CD14-positive monocyte (primary cell): ENCODE data around the gene MRTFA. TPM values are rescaled to one million over a fixed set of nuclear protein-coding genes. Genes with fewer than 3 reads are reported as not detected.
A peak's percentile ranks its signal among the peaks of the same experiment; 100 is the strongest.

Experiments
- DNase-seq, 3 donors: peaks; one replicate each; pipeline ENCODE4 v3.0.0-alpha.2; 2011 to 2022
- H2AFZ ChIP-seq: 2 replicates; pipeline ENCODE4 v1.6.0; 2012; ENCODE audit warnings: mild to moderate bottlenecking, low read depth, low read length, inconsistent platforms; ENCODE audit not compliant: insufficient read depth, poor library complexity, severe bottlenecking
- H3K27ac ChIP-seq, 2 donors: 1 replicate in 1 of 2; 2 replicates in 1 of 2; pipeline ENCODE4 v1.5.1; 2012 to 2013; ENCODE audit warnings: low read length in 2 of 2, control low read depth in 1 of 2, inconsistent platforms in 1 of 2, low read depth in 1 of 2, mild to moderate bottlenecking in 1 of 2
- H3K27me3 ChIP-seq, 2 donors: one replicate each; pipeline versions ENCODE4 v1.6.0 to v1.6.1; 2011 to 2013; ENCODE audit warnings: low read length in 2 of 2; ENCODE audit not compliant: control insufficient read depth in 2 of 2, insufficient read depth in 2 of 2
- H3K36me3 ChIP-seq, 2 donors: replicated peaks in 1 of 2; 1 replicate in 1 of 2; 2 replicates in 1 of 2; pipeline versions ENCODE4 v1.5.1 to v1.6.1; 2012 to 2013; ENCODE audit warnings: low read length in 2 of 2, control low read depth in 1 of 2, inconsistent platforms in 1 of 2, mild to moderate bottlenecking in 1 of 2; ENCODE audit not compliant: insufficient read depth in 2 of 2, control insufficient read depth in 1 of 2
- H3K4me1 ChIP-seq, 2 donors: 1 replicate in 1 of 2; 2 replicates in 1 of 2; pipeline versions ENCODE4 v1.5.1 to v1.6.1; 2012 to 2013; ENCODE audit warnings: low read length in 2 of 2, control low read depth in 1 of 2, inconsistent platforms in 1 of 2, mild to moderate bottlenecking in 1 of 2, moderate library complexity in 1 of 2; ENCODE audit not compliant: insufficient read depth in 2 of 2, control insufficient read depth in 1 of 2
- H3K4me2 ChIP-seq: replicated peaks from 2 replicates; pipeline ENCODE3; 2012; ENCODE audit warnings: low read length, moderate library complexity, mild to moderate bottlenecking; ENCODE audit not compliant: poor library complexity, severe bottlenecking; ENCODE audit errors: extremely low read depth
- H3K4me3 ChIP-seq, 3 experiments: fragments of 200-600 bp in 1 of 3; sonication (generic) in 1 of 3; replicated peaks in 1 of 3; 1 replicate in 2 of 3; 2 replicates in 1 of 3; pipeline ENCODE4 v1.5.1; 2011 to 2013; ENCODE audit warnings: low read length in 3 of 3, mild to moderate bottlenecking in 3 of 3, control low read depth in 2 of 3, low read depth in 2 of 3, inconsistent platforms in 1 of 3, moderate library complexity in 1 of 3
- H3K79me2 ChIP-seq: 2 replicates; pipeline ENCODE4 v1.6.0; 2012; ENCODE audit warnings: mild to moderate bottlenecking, control low read depth, inconsistent platforms, low read length, moderate library complexity; ENCODE audit not compliant: insufficient read depth
- H3K9ac ChIP-seq: 2 replicates; pipeline ENCODE4 v1.6.0; 2017; ENCODE audit warnings: low read length, mild to moderate bottlenecking; ENCODE audit not compliant: insufficient read depth, poor library complexity, severe bottlenecking
- H3K9me3 ChIP-seq, 2 donors: replicated peaks in 1 of 2; 1 replicate in 1 of 2; 2 replicates in 1 of 2; pipeline versions ENCODE4 v1.5.1 to v1.6.1; 2012 to 2013; ENCODE audit warnings: low read length in 2 of 2, control low read depth in 1 of 2; ENCODE audit not compliant: control insufficient read depth in 1 of 2, insufficient read depth in 1 of 2
- H4K20me1 ChIP-seq: 2 replicates; pipeline ENCODE4 v1.6.0; 2012; ENCODE audit warnings: mild to moderate bottlenecking, low read length, control low read depth, moderate library complexity; ENCODE audit not compliant: insufficient read depth
- H3K27ac Mint-ChIP-seq, 7 donors: one replicate each; pipeline ENCODE4 v1.8.0; 2020; ENCODE audit warnings: mild to moderate bottlenecking in 7 of 7, mixed read lengths in 7 of 7, moderate library complexity in 6 of 7, inconsistent platforms in 2 of 7
- H3K27me3 Mint-ChIP-seq, 3 donors: one replicate each; pipeline ENCODE4 v1.8.0; 2021 to 2022; ENCODE audit warnings: low read depth in 3 of 3, mild to moderate bottlenecking in 3 of 3, mixed read lengths in 3 of 3, moderate library complexity in 3 of 3, inconsistent platforms in 1 of 3
- H3K36me3 Mint-ChIP-seq, 2 donors: one replicate each; pipeline ENCODE4 v1.8.0; 2020; ENCODE audit warnings: mixed read lengths in 2 of 2, inconsistent platforms in 1 of 2, mild to moderate bottlenecking in 1 of 2
- H3K4me1 Mint-ChIP-seq: one replicate; pipeline ENCODE4 v1.8.0; 2020; ENCODE audit warnings: mild to moderate bottlenecking, mixed read lengths
- H3K4me3 Mint-ChIP-seq, 2 donors: one replicate each; pipeline ENCODE4 v1.8.0; 2020; ENCODE audit warnings: mild to moderate bottlenecking in 2 of 2, mixed read lengths in 2 of 2, moderate library complexity in 1 of 2
- H3K9me3 Mint-ChIP-seq, 7 donors: one replicate each; pipeline ENCODE4 v1.8.0; 2020 to 2022; ENCODE audit warnings: mixed read lengths in 7 of 7, mild to moderate bottlenecking in 6 of 7, moderate library complexity in 6 of 7, inconsistent platforms in 2 of 7
- CTCF ChIP-seq: fragments of 200-600 bp; IDR thresholded peaks from one replicate; pipeline ENCODE4 v1.8.0; 2022; ENCODE audit warnings: antibody characterized with exemption, mild to moderate bottlenecking
- WGBS: methylation state at CpG from one replicate; pipeline ENCODE4 v1.1.5; 2013; ENCODE audit warnings: missing lambda C conversion rate; ENCODE audit not compliant: insufficient coverage; 5-methylcytosine and 5-hydroxymethylcytosine counted together
- intact Hi-C, 2 donors: fragments of 100-400 bp; cut with micrococcal nuclease; formaldehyde crosslinking; loops; one replicate each; pipeline versions ENCODE4 v1.15.0 to v1.15.1; 2023
- polyA plus RNA-seq, 3 donors: library from polyadenylated mRNA; depleted of rRNA in 1 of 3; unstranded in 2 of 3; stranded (reverse) in 1 of 3; fragments of 300-500 nt in 2 of 3; fragments of >200 nt in 1 of 3; fragmentation: Illumina TruSeq in 2 of 3; gene quantifications; 1 replicate in 2 of 3; 2 replicates in 1 of 3; pipeline ENCODE4 v1.2.3, GENCODE V29; 2012 to 2021

MRTFA gene
- polyA plus RNA-seq, 3 donors = 14.1 to 33.8 (median 18.9) TPM

GRCh38 chr22:40414838-40415505 is 221.5 kb downstream of the MRTFA start:
- peak overlapping the region; percentile 63 to 73 for H3K4me3 Mint-ChIP-seq
- Histone ChIP-seq H3K9ac (no peak overlapping the region), H3K36me3 (peaks cover 73 to 82% of the 10 kb centered on the region in 2 donors), H3K27ac (peak overlapping the region; percentile 49 to 77), H3K4me1 (peaks cover 49 to 69% of the 10 kb centered on the region in 2 donors), H4K20me1 (peaks cover 99% of the 10 kb centered on the region), H3K9me3 (no peaks in the 10 kb centered on the region), H3K4me3 (peak overlapping the region in 1 of 3 experiments; percentile 13), H3K27me3 (no peaks in the 10 kb centered on the region), H3K4me2 (peak overlapping the region; percentile 44), H3K79me2 (peaks cover 81% of the 10 kb centered on the region), H2AFZ (no peak overlapping the region)
- peak overlapping the region; percentile 90 to 96 (median 94) for H3K27ac Mint-ChIP-seq
- 92% methylated on average over 10 of the region's 10 CpGs for WGBS
- no peak for DNase-seq
- TF ChIP-seq CTCF = no peak
- H3K9me3 Mint-ChIP-seq = no peaks in the 10 kb centered on the region
- no peaks in the 10 kb centered on the region for H3K27me3 Mint-ChIP-seq
- intact Hi-C loops = no loop called here
- H3K4me1 Mint-ChIP-seq = peaks cover 51% of the 10 kb centered on the region
- peaks cover 61 to 83% of the 10 kb centered on the region in 2 donors for H3K36me3 Mint-ChIP-seq

GRCh38 chr22:40414311-40414710 is 222.2 kb downstream of the MRTFA start:
- Histone ChIP-seq H3K4me2 (no peak overlapping the region), H2AFZ (no peak overlapping the region), H3K9me3 (no peaks in the 10 kb centered on the region), H3K36me3 (peaks cover 73 to 82% of the 10 kb centered on the region in 2 donors), H3K27ac (peak overlapping the region; percentile 49 to 77), H3K27me3 (no peaks in the 10 kb centered on the region), H3K4me1 (peaks cover 49 to 69% of the 10 kb centered on the region in 2 donors), H3K9ac (no peak overlapping the region), H3K79me2 (peaks cover 80% of the 10 kb centered on the region), H4K20me1 (peaks cover 99% of the 10 kb centered on the region), H3K4me3 (no peak overlapping the region)
- Mint-ChIP-seq H3K9me3 (no peaks in the 10 kb centered on the region), H3K36me3 (peaks cover 58 to 83% of the 10 kb centered on the region in 2 donors), H3K4me3 (no peak overlapping the region), H3K27ac (peak overlapping the region; percentile 9 to 94 (median 82)), H3K27me3 (no peaks in the 10 kb centered on the region), H3K4me1 (peaks cover 51% of the 10 kb centered on the region)
- DNase-seq = no peak
- no peak for TF ChIP-seq CTCF
- WGBS = 100% methylated on average over 1 of the region's 3 CpGs
- intact Hi-C loops = no loop called here
